HepG2 (cell line): ENCODE measurements around the gene CDKN1A. TPM values are rescaled to one million over a fixed set of nuclear protein-coding genes. Genes with fewer than 3 reads are reported as not detected.

Source experiments
- ELF4 ChIP-seq: sonication (generic); formaldehyde crosslinking; IDR thresholded peaks from 2 replicates; pipeline ENCODE4 v1.5.0; 2020; ENCODE audit warnings: missing genetic modification reagents, mild to moderate bottlenecking, moderate library complexity, borderline replicate concordance
- GATAD1 ChIP-seq: IDR thresholded peaks from 2 replicates; pipeline ENCODE4 v1.6.1; 2016; ENCODE audit warnings: missing genetic modification reagents, missing compliant biosample characterization
- HIVEP1 ChIP-seq: sonication (generic); formaldehyde crosslinking; IDR thresholded peaks from 2 replicates; pipeline ENCODE4 v1.4.0; 2020; ENCODE audit warnings: mild to moderate bottlenecking, missing genetic modification reagents
- MIER3 ChIP-seq: IDR thresholded peaks from 2 replicates; pipeline ENCODE4 v1.6.1; 2016; ENCODE audit warnings: missing compliant biosample characterization, borderline replicate concordance
- NAIF1 ChIP-seq: sonication (generic); formaldehyde crosslinking; IDR thresholded peaks from 2 replicates; pipeline ENCODE4 v1.5.0; 2020; ENCODE audit warnings: mild to moderate bottlenecking, missing genetic modification reagents, borderline replicate concordance
- RELA ChIP-seq: sonication (generic); formaldehyde crosslinking; IDR thresholded peaks from 2 replicates; pipeline ENCODE4 v1.4.0; 2020; ENCODE audit warnings: missing genetic modification reagents
- REXO4 ChIP-seq: sonication (generic); formaldehyde crosslinking; IDR thresholded peaks from 2 replicates; pipeline ENCODE4 v1.8.0; 2022; ENCODE audit warnings: missing genetic modification reagents, mild to moderate bottlenecking, borderline replicate concordance
- SIX1 ChIP-seq: sonication (generic); formaldehyde crosslinking; IDR thresholded peaks from 2 replicates; pipeline ENCODE4 v1.4.0; 2020; ENCODE audit warnings: missing genetic modification reagents, borderline replicate concordance
- SNAI1 ChIP-seq: sonication (generic); formaldehyde crosslinking; IDR thresholded peaks from 2 replicates; pipeline ENCODE4 v1.5.0; 2020; ENCODE audit warnings: mild to moderate bottlenecking, missing genetic modification reagents, borderline replicate concordance
- TBX2 ChIP-seq: sonication (generic); formaldehyde crosslinking; IDR thresholded peaks from 2 replicates; pipeline ENCODE4 v1.5.0; 2020; ENCODE audit warnings: missing genetic modification reagents, mild to moderate bottlenecking, borderline replicate concordance
- TFAP4 ChIP-seq: sonication (generic); IDR thresholded peaks from 2 replicates; pipeline ENCODE4 v1.6.1; 2016; ENCODE audit warnings: low read depth, borderline replicate concordance
- TRAFD1 ChIP-seq: sonication (generic); formaldehyde crosslinking; IDR thresholded peaks from 2 replicates; pipeline ENCODE4 v1.5.1; 2020; ENCODE audit warnings: missing genetic modification reagents, mild to moderate bottlenecking, borderline replicate concordance
- UBTF ChIP-seq: sonication (generic); formaldehyde crosslinking; IDR thresholded peaks from 2 replicates; pipeline ENCODE4 v1.4.0; 2020; ENCODE audit warnings: mild to moderate bottlenecking, missing genetic modification reagents
- ZFP36L2 ChIP-seq: sonication (generic); formaldehyde crosslinking; IDR thresholded peaks from 2 replicates; pipeline ENCODE4 v1.4.0; 2020; ENCODE audit warnings: missing genetic modification reagents
- ZFP91 ChIP-seq: sonication (generic); formaldehyde crosslinking; IDR thresholded peaks from 2 replicates; pipeline ENCODE4 v1.9.0; 2022; ENCODE audit warnings: missing genetic modification reagents, mild to moderate bottlenecking, borderline replicate concordance
- ZGPAT ChIP-seq: IDR thresholded peaks from 2 replicates; pipeline ENCODE4 v1.6.1; 2016; ENCODE audit warnings: mild to moderate bottlenecking
- ZNF260 ChIP-seq: sonication (generic); formaldehyde crosslinking; IDR thresholded peaks from 2 replicates; pipeline ENCODE4 v1.4.0; 2020; ENCODE audit warnings: missing genetic modification reagents, low read depth, mild to moderate bottlenecking, borderline replicate concordance
- ZNF460 ChIP-seq: sonication (generic); formaldehyde crosslinking; IDR thresholded peaks from 2 replicates; pipeline ENCODE4 v1.5.1; 2020; ENCODE audit warnings: missing genetic modification reagents, mild to moderate bottlenecking, borderline replicate concordance
- ZNF652 ChIP-seq: IDR thresholded peaks from 2 replicates; pipeline ENCODE4 v1.6.1; 2016; ENCODE audit warnings: low read depth, borderline replicate concordance
- ZNF737 ChIP-seq: sonication (generic); formaldehyde crosslinking; IDR thresholded peaks from 2 replicates; pipeline ENCODE4 v1.5.0; 2020; ENCODE audit warnings: missing genetic modification reagents, mild to moderate bottlenecking, borderline replicate concordance
- ZNF792 ChIP-seq: IDR thresholded peaks from 2 replicates; pipeline ENCODE4 v1.6.1; 2016
- polyA plus RNA-seq, 8 experiments: library from polyadenylated mRNA; depleted of rRNA in 3 of 8; stranded (reverse) in 7 of 8; unstranded in 1 of 8; fragments of >200 nt; fragmentation: Illumina TruSeq in 4 of 8; extraction: Trizol in 4 of 8; gene quantifications; 2 replicates each; pipeline versions ENCODE4 v1.2.1 to v1.2.3, GENCODE V29; 2011 to 2016; ENCODE audit warnings: low read depth in 4 of 8, missing spikeins in 1 of 8, mixed read lengths in 1 of 8; ENCODE audit not compliant: insufficient read depth in 1 of 8
- total RNA-seq, 5 experiments: library from RNA; depleted of rRNA; stranded (reverse); fragments of >200 nt; fragmentation: Illumina TruSeq; extraction: Trizol; gene quantifications; 2 replicates each; pipeline ENCODE4 v1.2.3, GENCODE V29; 2016; ENCODE audit warnings: low read depth in 1 of 5

Gene CDKN1A
- total and polyA plus RNA-seq, 2 of the 13 experiments (the other 11 are each of a cell fraction or from before 2014, with no cell fraction given) = 60.7 to 92.1 TPM

GRCh38 chr6:36666826-36667591, 11.5 kb upstream of the CDKN1A start (continued):
- peak; percentile 97; the same call in 1 of the 2 replicates for TF ChIP-seq MIER3 (CRISPR knock-in tag)
- TF ChIP-seq SIX1 (CRISPR knock-in tag) = peak; percentile 68; the same call in 1 of the 2 replicates
- TF ChIP-seq RELA = no peak; the same call in 1 of the 2 replicates
- peak; percentile 91; the same call in 1 of the 2 replicates for TF ChIP-seq ZFP91
- no peak for TF ChIP-seq ZNF260
- TF ChIP-seq NAIF1 (CRISPR knock-in tag) = peak; percentile 60
- TF ChIP-seq GATAD1 (CRISPR knock-in tag) = peak; percentile 73
- TF ChIP-seq HIVEP1 = peak; percentile 90; the same call in 1 of the 2 replicates
- no peak for TF ChIP-seq ZNF737
- TF ChIP-seq ZNF652 = peak; percentile 85
- TF ChIP-seq TBX2 (CRISPR knock-in tag) = peak; percentile 99
- TF ChIP-seq TRAFD1 = no peak
- TF ChIP-seq UBTF (CRISPR knock-in tag) = peak; percentile 97
- TF ChIP-seq ZNF792 (CRISPR knock-in tag) = peak; percentile 87; the same call in 1 of the 2 replicates
- TF ChIP-seq REXO4 (CRISPR knock-in tag) = no peak
- TF ChIP-seq ZNF460 = peak; percentile 61; the same call in 1 of the 2 replicates
- TF ChIP-seq ZFP36L2 (CRISPR knock-in tag) = no peak
- peak; percentile 69; the same call in 1 of the 2 replicates for TF ChIP-seq SNAI1
- TF ChIP-seq TFAP4 = peak; percentile 87; the same call in 1 of the 2 replicates
- TF ChIP-seq ELF4 (CRISPR knock-in tag) = no peak
- peak; percentile 97 for TF ChIP-seq ZGPAT (CRISPR knock-in tag)
